ENCODE results near the gene TTC31.

TTC31 gene

GRCh38 chr2:74488643-74489481 lies 6.0 kb downstream of the TTC31 start:
- DNase-seq, result no peak

GRCh38 chr2:74489906-74490305 lies 7.0 kb downstream of the TTC31 start:
- no peak for DNase-seq

GRCh38 chr2:74491648-74492544 lies 9.0 kb downstream of the TTC31 start:
- no peak for DNase-seq

GRCh38 chr2:74493546-74493945 lies 10.7 kb downstream of the TTC31 start:
- no peak for DNase-seq

GRCh38 chr2:74495440-74495839 lies 12.6 kb downstream of the TTC31 start:
- no peak for DNase-seq

GRCh38 chr2:74496997-74497776 lies 14.3 kb downstream of the TTC31 start:
- no peak for DNase-seq

- no peak for DNase-seq
Measured at GRCh38 chr2:74497777-74498499, 15.1 kb downstream of the TTC31 start.

- DNase-seq, result peak; percentile 67
Measured at GRCh38 chr2:74498500-74499266, 15.8 kb downstream of the TTC31 start.

- DNase-seq, result peak; percentile 46
Measured at GRCh38 chr2:74499267-74499939, 16.5 kb downstream of the TTC31 start, which contains the start of gene LBX2. TSS of gene LBX2 (minus strand) at chr2:74499603. CDS start at chr2:74499537, 66 bp downstream.

GRCh38 chr2:74499940-74500577 lies 17.2 kb downstream of the TTC31 start:
- no peak for DNase-seq

GRCh38 chr2:74500578-74500946 lies 17.7 kb downstream of the TTC31 start:
- no peak for DNase-seq

- no peak for DNase-seq
Measured at GRCh38 chr2:74501335-74502071, 18.6 kb downstream of the TTC31 start.

- DNase-seq, result no peak
Measured at GRCh38 chr2:74502147-74502719, 19.4 kb downstream of the TTC31 start.

- DNase-seq, result peak; percentile 80
Measured at GRCh38 chr2:74502720-74503505, 20.0 kb downstream of the TTC31 start.

GRCh38 chr2:74503506-74504475 lies 20.9 kb downstream of the TTC31 start:
- DNase-seq, result no peak

- no peak for DNase-seq
Measured at GRCh38 chr2:74504591-74504990, 21.7 kb downstream of the TTC31 start.

Data from activated CD4-positive, alpha-beta T cell treated with anti-CD3 and anti-CD28 coated beads, Interleukin-2, Interleukin-6, amounts not matched to agents 100 ng/mL and 50 ng/mL, durations not matched to agents 16 hours and 8 hours (primary cell).